TTC549 (cell line): ENCODE measurements around the gene SH3BP2.
"Not testable (repeated sequence)": the region's sequence is repeated elsewhere in the genome, so short reads cannot be mapped to it uniquely, and the experiment has no call there.

Source experiments
- FAIRE-seq: peaks from 2 replicates; lab custom pipeline; 2012; peaks lifted over from hg19 to GRCh38; lab: Jason Lieb, UNC

Gene SH3BP2

GRCh38 chr4:2792711-2793585 lies at the start of gene SH3BP2:
SH3BP2 (plus strand) TSS chr4:2793085; CDS start chr4:2820618, 27,533 bp downstream.
- no peak for FAIRE-seq

- no peak for FAIRE-seq
Measured at GRCh38 chr4:2743518-2744445, 49.1 kb upstream of the SH3BP2 start.

- no peak for FAIRE-seq
Measured at GRCh38 chr4:2744576-2745270, 48.2 kb upstream of the SH3BP2 start.

GRCh38 chr4:2745516-2745915 lies 47.4 kb upstream of the SH3BP2 start:
- FAIRE-seq, result no peak

GRCh38 chr4:2745981-2746806 lies 46.7 kb upstream of the SH3BP2 start:
- FAIRE-seq, result no peak

- FAIRE-seq, result no peak
Measured at GRCh38 chr4:2746891-2747695, 45.8 kb upstream of the SH3BP2 start.

- no peak for FAIRE-seq
Measured at GRCh38 chr4:2750719-2751605, 41.9 kb upstream of the SH3BP2 start.

GRCh38 chr4:2753436-2753835 lies 39.4 kb upstream of the SH3BP2 start:
- FAIRE-seq, result no peak

GRCh38 chr4:2754848-2755819 lies 37.8 kb upstream of the SH3BP2 start:
- FAIRE-seq, result no peak

GRCh38 chr4:2755821-2756690 lies 36.8 kb upstream of the SH3BP2 start, which contains the start of gene TNIP2:
TNIP2 (minus strand) TSS chr4:2756336; CDS start chr4:2756289, 47 bp downstream.
- FAIRE-seq, result no peak

- FAIRE-seq, result no peak
Measured at GRCh38 chr4:2756691-2757350, 36.1 kb upstream of the SH3BP2 start.

GRCh38 chr4:2757426-2757825 lies 35.5 kb upstream of the SH3BP2 start:
- no peak for FAIRE-seq

GRCh38 chr4:2761035-2761923 lies 31.6 kb upstream of the SH3BP2 start:
- no peak for FAIRE-seq

GRCh38 chr4:2762048-2762447 lies 30.8 kb upstream of the SH3BP2 start:
- no peak for FAIRE-seq

GRCh38 chr4:2762486-2763370 lies 30.2 kb upstream of the SH3BP2 start:
- not testable (repeated sequence) for FAIRE-seq
